ENCODE results near the gene RUSF1. TPM values are rescaled to one million over a fixed set of nuclear protein-coding genes. Genes with fewer than 3 reads are reported as not detected.

RUSF1 gene
- total RNA-seq, 1 experiment from 2014 or later: 59.3 TPM

DNA sequence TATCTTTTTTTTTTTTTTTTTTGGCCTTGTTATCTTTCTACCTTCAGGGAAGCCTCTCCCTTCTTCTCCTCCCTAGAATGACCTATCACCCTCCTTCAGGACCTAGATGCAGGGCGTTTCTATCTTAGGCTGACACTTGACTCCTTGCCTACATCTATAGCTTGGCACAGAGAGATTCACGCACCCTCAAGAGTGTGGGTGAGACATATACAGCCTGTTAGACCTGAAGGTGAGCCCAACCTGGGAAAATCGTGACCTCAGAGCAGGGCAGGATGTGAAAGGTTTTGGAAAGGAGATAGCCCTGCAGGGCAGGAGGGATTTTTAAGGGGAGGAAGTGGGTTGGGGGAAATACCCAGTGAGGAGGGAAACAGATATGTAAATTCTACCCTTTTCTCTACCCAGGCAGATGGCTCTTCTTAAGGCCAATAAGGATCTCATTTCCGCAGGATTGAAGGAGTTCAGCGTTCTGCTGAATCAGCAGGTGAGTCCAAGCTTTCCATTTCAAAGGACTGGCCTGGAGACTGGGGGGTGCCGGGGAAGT lies 19.6 kb upstream of the RUSF1 start, which contains the start of gene AHSP:
AHSP (plus strand) TSS at position 167 of the 541 bp plus-strand sequence; CDS start at position 407, 240 bp downstream.
- TF ChIP-seq ZFX (IDR thresholded peaks at IDR 0.05) (no peak), ELF1 (IDR thresholded peaks at IDR 0.05; ENCODE audit: borderline replicate concordance, low read depth) (no peak), SRF (IDR thresholded peaks at IDR 0.05; ENCODE audit: low read depth) (no peak), EGR1 (IDR thresholded peaks at IDR 0.05; ENCODE audit: low read depth) (no peak), RAD21 (IDR thresholded peaks at IDR 0.05; ENCODE audit: low read depth) (no peak), YY1 (IDR thresholded peaks at IDR 0.05; ENCODE audit: extremely low read depth, insufficient replicate concordance, low read depth, low read length) (no peak), POLR2A (IDR thresholded peaks at IDR 0.05; ENCODE audit: borderline replicate concordance, extremely low read depth, insufficient read depth, insufficient read length) (no peak), CEBPB (IDR thresholded peaks at IDR 0.05; ENCODE audit: low read depth) (no peak), CBX3 (IDR thresholded peaks at IDR 0.05; ENCODE audit: low read depth) (no peak), TCF7L2 (IDR thresholded peaks at IDR 0.05; ENCODE audit: borderline replicate concordance, extremely low read depth, insufficient read depth, insufficient read length) (no peak), POLR2AphosphoS5 (IDR thresholded peaks at IDR 0.05; ENCODE audit: low read depth, low read length) (no peak), SIN3A (IDR thresholded peaks at IDR 0.05; ENCODE audit: low read depth) (no peak), JUND (IDR thresholded peaks at IDR 0.05) (no peak), SP1 (IDR thresholded peaks at IDR 0.05; ENCODE audit: low read depth) (no peak)
- TF ChIP-seq, protein P1, sequence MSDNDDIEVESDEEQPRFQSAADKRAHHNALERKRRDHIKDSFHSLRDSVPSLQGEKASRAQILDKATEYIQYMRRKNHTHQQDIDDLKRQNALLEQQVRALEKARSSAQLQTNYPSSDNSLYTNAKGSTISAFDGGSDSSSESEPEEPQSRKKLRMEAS (IDR thresholded peaks at IDR 0.05): no peak
- TF ChIP-seq, protein P2, sequence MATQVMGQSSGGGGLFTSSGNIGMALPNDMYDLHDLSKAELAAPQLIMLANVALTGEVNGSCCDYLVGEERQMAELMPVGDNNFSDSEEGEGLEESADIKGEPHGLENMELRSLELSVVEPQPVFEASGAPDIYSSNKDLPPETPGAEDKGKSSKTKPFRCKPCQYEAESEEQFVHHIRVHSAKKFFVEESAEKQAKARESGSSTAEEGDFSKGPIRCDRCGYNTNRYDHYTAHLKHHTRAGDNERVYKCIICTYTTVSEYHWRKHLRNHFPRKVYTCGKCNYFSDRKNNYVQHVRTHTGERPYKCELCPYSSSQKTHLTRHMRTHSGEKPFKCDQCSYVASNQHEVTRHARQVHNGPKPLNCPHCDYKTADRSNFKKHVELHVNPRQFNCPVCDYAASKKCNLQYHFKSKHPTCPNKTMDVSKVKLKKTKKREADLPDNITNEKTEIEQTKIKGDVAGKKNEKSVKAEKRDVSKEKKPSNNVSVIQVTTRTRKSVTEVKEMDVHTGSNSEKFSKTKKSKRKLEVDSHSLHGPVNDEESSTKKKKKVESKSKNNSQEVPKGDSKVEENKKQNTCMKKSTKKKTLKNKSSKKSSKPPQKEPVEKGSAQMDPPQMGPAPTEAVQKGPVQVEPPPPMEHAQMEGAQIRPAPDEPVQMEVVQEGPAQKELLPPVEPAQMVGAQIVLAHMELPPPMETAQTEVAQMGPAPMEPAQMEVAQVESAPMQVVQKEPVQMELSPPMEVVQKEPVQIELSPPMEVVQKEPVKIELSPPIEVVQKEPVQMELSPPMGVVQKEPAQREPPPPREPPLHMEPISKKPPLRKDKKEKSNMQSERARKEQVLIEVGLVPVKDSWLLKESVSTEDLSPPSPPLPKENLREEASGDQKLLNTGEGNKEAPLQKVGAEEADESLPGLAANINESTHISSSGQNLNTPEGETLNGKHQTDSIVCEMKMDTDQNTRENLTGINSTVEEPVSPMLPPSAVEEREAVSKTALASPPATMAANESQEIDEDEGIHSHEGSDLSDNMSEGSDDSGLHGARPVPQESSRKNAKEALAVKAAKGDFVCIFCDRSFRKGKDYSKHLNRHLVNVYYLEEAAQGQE (IDR thresholded peaks at IDR 0.05; ENCODE audit: low read depth): no peak
- no peak within 1 kb of the TSS for H3K27ac ChIP-seq (ENCODE audit: low read depth, low read length)
- H3K4me2 ChIP-seq (ENCODE audit: low read length): no peak within 1 kb of the TSS
- no peaks in the 10 kb centered on the region for H3K27me3 ChIP-seq (ENCODE audit: insufficient read depth, low read length)
- ChIA-PET POLR2A (no interaction called here), RAD21 (ENCODE audit: low non-redundant PET in 1 of 2, low total read pairs in 2 of 2, uncharacterized antibody in 2 of 2, unreplicated experiment in 2 of 2) (no interaction called here), CTCF (no interaction called here)
- no peaks in the 10 kb centered on the region for H4K20me1 ChIP-seq (ENCODE audit: insufficient read depth)
- H3K9me3 ChIP-seq (ENCODE audit: control insufficient read depth in 1 of 2, insufficient read depth in 1 of 2, low read depth in 1 of 2, low read length in 2 of 2): no peaks in the 10 kb centered on the region
- intact Hi-C loops (cut with micrococcal nuclease): no loop called here
- DNase-seq (ENCODE audit: low read depth, low spot score): no peak
- no TSS peak for BruUV-seq (replicated peaks)
- ATAC-seq: no peak
- no peak within 1 kb of the TSS for H3K9ac ChIP-seq (ENCODE audit: low read length)
- no peaks in the 10 kb centered on the region for H3K9me2 ChIP-seq (ENCODE audit: insufficient read depth)
- H3K36me3 ChIP-seq (ENCODE audit: control insufficient read depth in 1 of 2, insufficient read depth in 2 of 2, low read length in 2 of 2): no peaks in the 10 kb centered on the region
- H2AFZ ChIP-seq (ENCODE audit: low read depth, low read length, poor library complexity, severe bottlenecking): no peak within 1 kb of the TSS
- no peaks in the 10 kb centered on the region for H3K79me2 ChIP-seq (ENCODE audit: insufficient read depth, low read length)
- H3K4me1 ChIP-seq (ENCODE audit: control insufficient read depth in 1 of 2, insufficient read depth in 2 of 2, low read length in 2 of 2): no peaks in the 10 kb centered on the region
- no peak within 1 kb of the TSS for H3K4me3 ChIP-seq (replicated peaks in 1 of 2; ENCODE audit: low read depth in 1 of 2, low read length in 2 of 2)

Data from HCT116 (cell line).